Keratinocyte (primary cell): ENCODE data around the gene TNS2. TPM values are rescaled to one million over a fixed set of nuclear protein-coding genes. Genes with fewer than 3 reads are reported as not detected.

ENCODE experiments used
- DNase-seq: peaks from one replicate; pipeline ENCODE4 v3.0.0-alpha.2; 2011; ENCODE audit warnings: low read depth, missing footprints, low spot score
- FAIRE-seq: peaks from 2 replicates; lab custom pipeline; 2011; peaks lifted over from hg19 to GRCh38; lab: Jason Lieb, UNC
- H2AFZ ChIP-seq: 2 replicates; pipeline ENCODE4 v1.6.0; 2012; ENCODE audit warnings: low read length, control low read depth, inconsistent platforms; ENCODE audit not compliant: control insufficient read depth
- H3K27ac ChIP-seq: 2 replicates; pipeline ENCODE4 v1.5.1; 2011; ENCODE audit warnings: low read length; ENCODE audit not compliant: control insufficient read depth, insufficient read depth
- H3K27me3 ChIP-seq: 3 replicates; pipeline ENCODE4 v1.6.0; 2011; ENCODE audit warnings: low read length; ENCODE audit not compliant: control insufficient read depth, insufficient read depth; ENCODE audit errors: extremely low read depth
- H3K36me3 ChIP-seq, 2 experiments: 2 replicates in 1 of 2; 3 replicates in 1 of 2; pipeline ENCODE4 v1.5.1; 2011; ENCODE audit warnings: low read length in 2 of 2, mild to moderate bottlenecking in 1 of 2; ENCODE audit not compliant: control insufficient read depth in 2 of 2, insufficient read depth in 2 of 2; ENCODE audit errors: extremely low read depth in 1 of 2
- H3K4me1 ChIP-seq: 3 replicates; pipeline ENCODE4 v1.5.1; 2011; ENCODE audit warnings: low read length; ENCODE audit not compliant: control insufficient read depth, insufficient read depth; ENCODE audit errors: extremely low read depth
- H3K4me2 ChIP-seq: 3 replicates; pipeline ENCODE4 v1.6.0; 2011; ENCODE audit warnings: low read depth, low read length; ENCODE audit not compliant: control insufficient read depth, insufficient read depth; ENCODE audit errors: extremely low read depth
- H3K4me3 ChIP-seq, 3 experiments: fragments of 200-600 bp in 1 of 3; sonication (generic) in 1 of 3; 2 replicates in 2 of 3; 3 replicates in 1 of 3; pipeline ENCODE4 v1.5.1; 2011 to 2016; ENCODE audit warnings: low read length in 3 of 3, mild to moderate bottlenecking in 3 of 3, control low read depth in 2 of 3, inconsistent platforms in 1 of 3, low read depth in 1 of 3, mixed read lengths in 1 of 3, mixed run types in 1 of 3, moderate library complexity in 1 of 3; ENCODE audit not compliant: control insufficient read depth in 2 of 3, insufficient read depth in 2 of 3; ENCODE audit errors: extremely low read depth in 1 of 3
- H3K79me2 ChIP-seq: 2 replicates; pipeline ENCODE4 v1.6.0; 2012; ENCODE audit warnings: low read length; ENCODE audit not compliant: control insufficient read depth, insufficient read depth
- H3K9ac ChIP-seq: 3 replicates; pipeline ENCODE4 v1.6.0; 2011; ENCODE audit warnings: low read length; ENCODE audit not compliant: control insufficient read depth, insufficient read depth; ENCODE audit errors: extremely low read depth
- H3K9me1 ChIP-seq: 3 replicates; pipeline ENCODE4 v1.6.0; 2011; ENCODE audit warnings: low read length; ENCODE audit not compliant: control insufficient read depth, insufficient read depth; ENCODE audit errors: extremely low read depth
- H3K9me3 ChIP-seq: 2 replicates; pipeline ENCODE4 v1.5.1; 2012; ENCODE audit warnings: low read depth, low read length; ENCODE audit not compliant: control insufficient read depth
- H4K20me1 ChIP-seq: 3 replicates; pipeline ENCODE4 v1.6.0; 2011; ENCODE audit warnings: low read length; ENCODE audit not compliant: control insufficient read depth, insufficient read depth; ENCODE audit errors: extremely low read depth
- CTCF ChIP-seq, 3 experiments: IDR thresholded peaks in 1 of 3; conservative IDR thresholded peaks in 1 of 3; optimal IDR thresholded peaks in 1 of 3; 2 replicates in 2 of 3; 3 replicates in 1 of 3; pipeline versions ENCODE3 to v1.5.1; 2011; ENCODE audit warnings: low read length in 3 of 3, mild to moderate bottlenecking in 3 of 3, moderate library complexity in 2 of 3, control low read depth in 1 of 3, inconsistent platforms in 1 of 3; ENCODE audit not compliant: insufficient read depth in 2 of 3; ENCODE audit errors: extremely low read depth in 1 of 3
- EZH2 ChIP-seq: IDR thresholded peaks from one replicate; pipeline ENCODE4 v1.6.1; 2012; ENCODE audit warnings: inconsistent platforms, mild to moderate bottlenecking, low read length, moderate library complexity
- dilution Hi-C: fragments of 300-500 bp; cut with MboI; formaldehyde crosslinking; loops from one replicate; pipeline ENCODE4 v1.7.0; 2020; ENCODE audit warnings: low sequenced_read_pairs; ENCODE audit not compliant: extremely low pct_ligation_motif_present
- polyA plus RNA-seq, 5 experiments: library from polyadenylated mRNA; depleted of rRNA in 3 of 5; stranded (reverse) in 3 of 5; stranded (forward) in 1 of 5; unstranded in 1 of 5; fragments of >200 nt; gene quantifications; 1 replicate in 1 of 5; 2 replicates in 3 of 5; 3 replicates in 1 of 5; pipeline versions ENCODE4 v1.2.1 to v1.2.3, GENCODE V29; 2011 to 2012; ENCODE audit warnings: missing spikeins in 2 of 5, low read depth in 1 of 5, low replicate concordance in 1 of 5

TNS2 gene
- polyA plus RNA-seq, 1 donor (not counting 4 experiments of a cell fraction or from before 2014, with no cell fraction given) = 0.80 TPM

- Histone ChIP-seq H4K20me1 (no peaks in the 10 kb centered on the region), H3K27me3 (no peaks in the 10 kb centered on the region), H3K9ac (no peak overlapping the region), H3K4me1 (peaks cover 32% of the 10 kb centered on the region), H2AFZ (no peak overlapping the region), H3K9me1 (no peaks in the 10 kb centered on the region), H3K27ac (no peak overlapping the region), H3K79me2 (no peaks in the 10 kb centered on the region), H3K4me3 (no peak overlapping the region), H3K36me3 (no peaks in the 10 kb centered on the region), H3K9me3 (no peaks in the 10 kb centered on the region), H3K4me2 (no peak overlapping the region)
- DNase-seq (no peak), FAIRE-seq (no peak)
- dilution Hi-C loops = no loop called here
- no peak for TF ChIP-seq CTCF (optimal IDR thresholded peaks at IDR 0.05 in 1 of 3, IDR thresholded peaks at IDR 0.05 in 1 of 3, conservative IDR thresholded peaks at IDR 0.05 in 1 of 3; ENCODE audit: extremely low read depth in 1 of 3, insufficient read depth in 2 of 3, low read length in 3 of 3)
- no peak for TF ChIP-seq EZH2
Observed at GRCh38 chr12:53100466-53101151, 50.7 kb downstream of the TNS2 start.

- Histone ChIP-seq H3K9ac (no peak overlapping the region), H3K27ac (no peak overlapping the region), H3K36me3 (no peaks in the 10 kb centered on the region), H3K4me2 (no peak overlapping the region), H2AFZ (no peak overlapping the region), H3K4me3 (no peak overlapping the region), H3K4me1 (peaks cover 29% of the 10 kb centered on the region), H3K9me3 (no peaks in the 10 kb centered on the region), H3K9me1 (no peaks in the 10 kb centered on the region), H4K20me1 (no peaks in the 10 kb centered on the region), H3K27me3 (no peaks in the 10 kb centered on the region), H3K79me2 (no peaks in the 10 kb centered on the region)
- dilution Hi-C loops = no loop called here
- TF ChIP-seq EZH2 = no peak
- TF ChIP-seq CTCF (optimal IDR thresholded peaks at IDR 0.05 in 1 of 3, IDR thresholded peaks at IDR 0.05 in 1 of 3, conservative IDR thresholded peaks at IDR 0.05 in 1 of 3; ENCODE audit: extremely low read depth in 1 of 3, insufficient read depth in 2 of 3, low read length in 3 of 3) = no peak
- DNase-seq (no peak), FAIRE-seq (no peak)
Observed at GRCh38 chr12:53101266-53101665, 51.4 kb downstream of the TNS2 start.
